H9 (cell line): Measurements from ENCODE around the gene RNF32. TPM values are rescaled to one million over a fixed set of nuclear protein-coding genes. Genes with fewer than 3 reads are reported as not detected.

Experiments
- DNase-seq: peaks from one replicate; pipeline ENCODE4 v3.0.0-alpha.2; 2017
- H2AFZ ChIP-seq: one replicate; pipeline ENCODE4 v1.6.1; 2013; ENCODE audit warnings: mild to moderate bottlenecking, low read length, control low read depth, moderate library complexity
- H2AK5ac ChIP-seq: 2 replicates; pipeline ENCODE4 v1.6.1; 2013; ENCODE audit warnings: low read length, control low read depth, mixed read lengths; ENCODE audit not compliant: insufficient read length
- H2BK120ac ChIP-seq: one replicate; pipeline ENCODE4 v1.6.1; 2013; ENCODE audit warnings: low read depth, mild to moderate bottlenecking, low read length, control low read depth, inconsistent platforms; ENCODE audit not compliant: poor library complexity, severe bottlenecking
- H2BK12ac ChIP-seq: 2 replicates; pipeline ENCODE4 v1.6.1; 2013; ENCODE audit warnings: low read length, control low read depth, mixed read lengths, low read depth; ENCODE audit not compliant: insufficient read length
- H2BK15ac ChIP-seq: 2 replicates; pipeline ENCODE4 v1.6.1; 2013; ENCODE audit warnings: low read depth, low read length, control low read depth
- H2BK20ac ChIP-seq: one replicate; pipeline ENCODE4 v1.6.1; 2013; ENCODE audit warnings: low read depth, mild to moderate bottlenecking, low read length, control low read depth, inconsistent platforms; ENCODE audit not compliant: poor library complexity, severe bottlenecking
- H2BK5ac ChIP-seq: 2 replicates; pipeline ENCODE4 v1.6.1; 2013; ENCODE audit warnings: low read length, control low read depth, mixed read lengths; ENCODE audit not compliant: insufficient read length
- H3K14ac ChIP-seq: 2 replicates; pipeline ENCODE4 v1.6.1; 2013; ENCODE audit warnings: low read length, control low read depth; ENCODE audit not compliant: insufficient read depth
- H3K18ac ChIP-seq: 2 replicates; pipeline ENCODE4 v1.6.1; 2013; ENCODE audit warnings: low read depth, mild to moderate bottlenecking, mixed read lengths, low read length, control low read depth; ENCODE audit not compliant: insufficient read length
- H3K23ac ChIP-seq: 2 replicates; pipeline ENCODE4 v1.6.1; 2013; ENCODE audit warnings: low read length, control low read depth, mixed read lengths, low read depth; ENCODE audit not compliant: insufficient read length
- H3K23me2 ChIP-seq: 2 replicates; pipeline ENCODE4 v1.6.1; 2013; ENCODE audit warnings: low read depth, mild to moderate bottlenecking, mixed read lengths, low read length, control low read depth; ENCODE audit not compliant: insufficient read length, poor library complexity, severe bottlenecking
- H3K27ac ChIP-seq: 2 replicates; pipeline ENCODE4 v1.5.1; 2013; ENCODE audit warnings: low read length, control low read depth, mixed read lengths, low read depth; ENCODE audit not compliant: insufficient read length
- H3K27me3 ChIP-seq: 2 replicates; pipeline ENCODE4 v1.6.1; 2013; ENCODE audit warnings: low read length, control low read depth, inconsistent platforms; ENCODE audit not compliant: insufficient read depth
- H3K4ac ChIP-seq: 2 replicates; pipeline ENCODE4 v1.6.1; 2013; ENCODE audit warnings: low read depth, mild to moderate bottlenecking, control low read depth, inconsistent platforms, low read length, moderate library complexity
- H3K4me1 ChIP-seq: 2 replicates; pipeline ENCODE4 v1.6.1; 2013; ENCODE audit warnings: low read length, control low read depth, inconsistent platforms; ENCODE audit not compliant: insufficient read depth
- H3K4me2 ChIP-seq: 2 replicates; pipeline ENCODE4 v1.6.1; 2013; ENCODE audit warnings: low read length, control low read depth, mixed read lengths; ENCODE audit not compliant: insufficient read length, insufficient read depth
- H3K56ac ChIP-seq: 2 replicates; pipeline ENCODE4 v1.6.1; 2013; ENCODE audit warnings: low read depth, mild to moderate bottlenecking, mixed read lengths, low read length, control low read depth; ENCODE audit not compliant: insufficient read length
- H3K79me1 ChIP-seq: 2 replicates; pipeline ENCODE4 v1.6.1; 2013; ENCODE audit warnings: low read depth, mild to moderate bottlenecking, moderate library complexity, low read length, control low read depth, inconsistent platforms; ENCODE audit not compliant: insufficient read depth, poor library complexity, severe bottlenecking
- H3K79me2 ChIP-seq: 2 replicates; pipeline ENCODE4 v1.6.1; 2013; ENCODE audit warnings: low read length, control low read depth, inconsistent platforms; ENCODE audit not compliant: insufficient read depth
- H3K9ac ChIP-seq: 2 replicates; pipeline ENCODE4 v1.6.1; 2013; ENCODE audit warnings: low read length, control low read depth, mixed read lengths; ENCODE audit not compliant: insufficient read length; ENCODE audit errors: extremely low read depth
- H3K9me3 ChIP-seq: one replicate; pipeline ENCODE4 v1.6.1; 2013; ENCODE audit warnings: low read depth, low read length, inconsistent platforms; ENCODE audit not compliant: control insufficient read depth
- H3T11ph ChIP-seq: one replicate; pipeline ENCODE4 v1.6.1; 2013; ENCODE audit warnings: mild to moderate bottlenecking, low read length, control low read depth, inconsistent platforms
- H4K20me1 ChIP-seq: one replicate; pipeline ENCODE4 v1.6.1; 2013; ENCODE audit not compliant: control insufficient read depth, insufficient read length, insufficient read depth
- H4K5ac ChIP-seq: 2 replicates; pipeline ENCODE4 v1.6.1; 2013; ENCODE audit warnings: low read depth, mild to moderate bottlenecking, mixed read lengths, low read length, control low read depth; ENCODE audit not compliant: insufficient read length
- H4K8ac ChIP-seq: replicated peaks from 2 replicates; pipeline ENCODE4 v1.6.1; 2013; ENCODE audit warnings: low read length, control low read depth, mixed read lengths, low read depth; ENCODE audit not compliant: insufficient read length
- H4K91ac ChIP-seq: 2 replicates; pipeline ENCODE4 v1.6.1; 2013; ENCODE audit warnings: low read depth, mild to moderate bottlenecking, moderate library complexity, mixed read lengths, low read length, control low read depth; ENCODE audit not compliant: insufficient read length
- H3K27ac Mint-ChIP-seq, 3 experiments: 2 replicates in 2 of 3; 3 replicates in 1 of 3; pipeline ENCODE4 v1.8.0; 2020 to 2021; ENCODE audit warnings: mixed read lengths in 3 of 3, mild to moderate bottlenecking in 1 of 3, moderate library complexity in 1 of 3
- H3K27me3 Mint-ChIP-seq: 2 replicates; pipeline ENCODE4 v1.8.0; 2021; ENCODE audit warnings: low read depth, mild to moderate bottlenecking, moderate library complexity, mixed read lengths
- H3K36me3 Mint-ChIP-seq, 3 experiments: 2 replicates in 2 of 3; 3 replicates in 1 of 3; pipeline ENCODE4 v1.8.0; 2020 to 2021; ENCODE audit warnings: low read depth in 3 of 3, mixed read lengths in 3 of 3; ENCODE audit not compliant: insufficient read depth in 1 of 3
- H3K4me1 Mint-ChIP-seq, 2 experiments: 2 replicates each; pipeline ENCODE4 v1.8.0; 2020; ENCODE audit warnings: mixed read lengths in 2 of 2
- H3K4me3 Mint-ChIP-seq, 2 experiments: 2 replicates in 1 of 2; 3 replicates in 1 of 2; pipeline ENCODE4 v1.8.0; 2020 to 2021; ENCODE audit warnings: mild to moderate bottlenecking in 2 of 2, mixed read lengths in 2 of 2, moderate library complexity in 1 of 2
- H3K9me3 Mint-ChIP-seq, 2 experiments: 2 replicates in 1 of 2; 3 replicates in 1 of 2; pipeline ENCODE4 v1.8.0; 2020; ENCODE audit warnings: mild to moderate bottlenecking in 2 of 2, mixed read lengths in 2 of 2, moderate library complexity in 1 of 2
- WGBS: extraction: QIAGEN DNeasy Blood & Tissue Kit; methylation state at CpG from one replicate; pipeline ENCODE4 v1.1.7; 2013; ENCODE audit warnings: missing lambda C conversion rate, low lambda C conversion rate, mixed read lengths; ENCODE audit not compliant: insufficient read length; ENCODE audit errors: extremely low coverage; 5-methylcytosine and 5-hydroxymethylcytosine counted together
- total RNA-seq: library from RNA; stranded (reverse); gene quantifications from 2 replicates; pipeline ENCODE4 v1.2.1, GENCODE V29; 2021
- TF ChIP-seq, protein P1 (sequence below): fragments of 200-600 bp; sonication (generic); conservative IDR thresholded peaks from 3 replicates; pipeline ENCODE4 v1.8.0; 2021; ENCODE audit warnings: antibody characterized with exemption, mild to moderate bottlenecking

Gene RNF32
- total RNA-seq, 1 experiment from 2014 or later: 0.90 TPM

DNA sequence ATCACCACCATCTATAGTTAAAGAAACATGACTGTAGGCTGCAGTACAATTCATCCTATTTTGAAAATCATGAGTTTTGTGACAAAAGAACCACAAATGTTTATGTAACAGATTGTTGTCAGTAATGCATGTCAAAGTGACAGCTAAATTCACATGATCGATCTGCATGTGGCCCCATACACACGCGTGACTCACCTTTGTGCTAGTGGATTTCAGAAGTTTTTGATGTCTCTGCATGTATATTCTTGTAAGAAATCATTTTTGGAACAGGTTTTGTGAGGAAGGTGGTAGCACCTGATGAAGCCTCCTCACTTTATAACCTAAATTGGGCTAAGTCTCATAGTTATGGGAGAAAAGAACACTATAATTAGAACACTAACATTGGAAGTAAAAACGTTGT, 17.1 kb downstream of the RNF32 start:
- H3K27me3 ChIP-seq: no peaks in the 10 kb centered on the region

More for the DNA sequence above, 17.1 kb downstream of the RNF32 start:
- H2BK120ac ChIP-seq: no peak overlapping the region
- H3K79me2 ChIP-seq: no peaks in the 10 kb centered on the region
- Mint-ChIP-seq H3K36me3 (no peaks in the 10 kb centered on the region), H3K4me1 (peaks cover 11 to 12% of the 10 kb centered on the region in 2 experiments), H3K4me3 (no peak overlapping the region), H3K27me3 (no peaks in the 10 kb centered on the region; the same call in 1 of the 2 replicates), H3K9me3 (no peaks in the 10 kb centered on the region; a peak in 1 of 5 replicates), H3K27ac (no peak overlapping the region)
- no peak overlapping the region for H2AK5ac ChIP-seq
- H3K4me2 ChIP-seq: no peak overlapping the region
- no peak overlapping the region for H2BK12ac ChIP-seq
- H3K27ac ChIP-seq: no peak overlapping the region
- no peak overlapping the region for H3K56ac ChIP-seq
- no peak overlapping the region for H2AFZ ChIP-seq
- no peak overlapping the region for H4K8ac ChIP-seq
- H4K91ac ChIP-seq: no peak overlapping the region
- H3K9ac ChIP-seq: no peak overlapping the region
- no peak overlapping the region for H4K5ac ChIP-seq
- no peaks in the 10 kb centered on the region for H3K9me3 ChIP-seq
- no peak overlapping the region for H2BK5ac ChIP-seq
- no peak overlapping the region for H3T11ph ChIP-seq
- no peaks in the 10 kb centered on the region for H4K20me1 ChIP-seq
- no peaks in the 10 kb centered on the region; the same call in 1 of the 2 replicates for H3K4me1 ChIP-seq
- TF ChIP-seq, protein P1, sequence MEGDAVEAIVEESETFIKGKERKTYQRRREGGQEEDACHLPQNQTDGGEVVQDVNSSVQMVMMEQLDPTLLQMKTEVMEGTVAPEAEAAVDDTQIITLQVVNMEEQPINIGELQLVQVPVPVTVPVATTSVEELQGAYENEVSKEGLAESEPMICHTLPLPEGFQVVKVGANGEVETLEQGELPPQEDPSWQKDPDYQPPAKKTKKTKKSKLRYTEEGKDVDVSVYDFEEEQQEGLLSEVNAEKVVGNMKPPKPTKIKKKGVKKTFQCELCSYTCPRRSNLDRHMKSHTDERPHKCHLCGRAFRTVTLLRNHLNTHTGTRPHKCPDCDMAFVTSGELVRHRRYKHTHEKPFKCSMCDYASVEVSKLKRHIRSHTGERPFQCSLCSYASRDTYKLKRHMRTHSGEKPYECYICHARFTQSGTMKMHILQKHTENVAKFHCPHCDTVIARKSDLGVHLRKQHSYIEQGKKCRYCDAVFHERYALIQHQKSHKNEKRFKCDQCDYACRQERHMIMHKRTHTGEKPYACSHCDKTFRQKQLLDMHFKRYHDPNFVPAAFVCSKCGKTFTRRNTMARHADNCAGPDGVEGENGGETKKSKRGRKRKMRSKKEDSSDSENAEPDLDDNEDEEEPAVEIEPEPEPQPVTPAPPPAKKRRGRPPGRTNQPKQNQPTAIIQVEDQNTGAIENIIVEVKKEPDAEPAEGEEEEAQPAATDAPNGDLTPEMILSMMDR: no peak
- DNase-seq: no peak
- H3K4ac ChIP-seq: no peak overlapping the region
- H3K23me2 ChIP-seq: no peaks in the 10 kb centered on the region
- H3K23ac ChIP-seq: no peak overlapping the region
- no peak overlapping the region for H2BK20ac ChIP-seq
- H3K18ac ChIP-seq: no peak overlapping the region
- H3K79me1 ChIP-seq: no peaks in the 10 kb centered on the region
- no peak overlapping the region for H3K14ac ChIP-seq
- no peak overlapping the region for H2BK15ac ChIP-seq
- WGBS: no CpG with 5 or more reads among the region's 4 CpGs
